T-helper 2 cell treated with Interferon-gamma antibody and Interleukin-4, amounts not matched to agents 100 ng/mL and 5 ng/mL, for 36 hours (primary cell): ENCODE measurements around the gene RPS5. TPM values are rescaled to one million over a fixed set of nuclear protein-coding genes. Genes with fewer than 3 reads are reported as not detected.
"Not testable (repeated sequence)": the region's sequence is repeated elsewhere in the genome, so short reads cannot be mapped to it uniquely, and the experiment has no call there.

Experiments used
- intact Hi-C: fragments of 100-400 bp; cut with micrococcal nuclease; formaldehyde crosslinking; loops from one replicate; pipeline ENCODE4 v1.15.1; 2023
- total RNA-seq: library from RNA; stranded (reverse); gene quantifications from 2 replicates; pipeline ENCODE4 v1.2.3, GENCODE V29; 2022

Gene RPS5
- total RNA-seq, 1 donor from 2014 or later, result 1,063 TPM

DNA sequence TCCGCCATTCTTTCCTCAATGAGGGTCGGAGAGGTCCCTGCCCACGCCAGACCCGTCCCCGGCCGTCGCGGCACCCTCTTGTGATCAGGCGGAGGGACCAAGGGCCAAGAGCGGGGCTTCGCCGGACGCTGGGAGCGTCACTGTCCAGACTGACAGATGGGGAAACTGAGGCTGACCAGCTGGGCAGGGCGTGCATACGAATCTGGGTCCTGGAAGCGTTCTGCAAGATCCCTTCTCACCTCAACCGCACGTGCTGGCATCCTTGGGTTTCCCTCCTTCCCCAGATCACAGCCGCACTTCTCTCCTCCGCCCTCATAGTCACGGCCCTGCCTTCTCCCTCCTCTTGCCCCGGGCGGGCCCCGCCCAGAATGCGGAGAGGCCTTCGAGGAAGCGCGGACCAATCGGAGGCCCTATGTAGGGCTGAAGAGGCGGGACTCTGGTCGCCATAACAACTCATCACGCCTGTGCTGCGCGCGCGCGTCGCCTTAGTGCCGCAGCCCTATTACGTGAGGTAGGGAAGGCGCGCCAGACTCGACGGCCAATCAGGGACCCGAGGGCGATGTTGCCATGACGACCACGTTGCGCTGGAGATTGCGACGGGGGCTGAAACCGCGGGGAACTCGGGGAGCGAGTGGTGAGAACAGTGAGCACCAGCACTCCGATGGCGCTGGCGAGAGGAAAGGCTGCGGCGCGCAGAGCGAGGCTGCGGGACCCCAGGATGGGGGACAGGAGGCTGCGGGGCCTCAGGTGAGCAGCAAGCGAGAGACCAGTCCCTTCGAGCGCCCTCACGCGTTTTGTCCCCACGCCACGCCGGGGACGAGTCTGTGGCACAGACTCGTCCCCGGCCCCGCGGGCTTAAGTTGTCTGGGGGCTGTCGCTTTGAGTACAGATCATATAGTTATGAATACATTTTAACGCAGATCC is 14.1 kb downstream of the RPS5 start:
- intact Hi-C loops, result loop anchor here (1.0 to 2.0 kb wide), 6 partner anchors 14 to 98 kb away; partner anchors contain the start of genes RPS5, ZNF132, ZNF324B and ZNF837

DNA sequence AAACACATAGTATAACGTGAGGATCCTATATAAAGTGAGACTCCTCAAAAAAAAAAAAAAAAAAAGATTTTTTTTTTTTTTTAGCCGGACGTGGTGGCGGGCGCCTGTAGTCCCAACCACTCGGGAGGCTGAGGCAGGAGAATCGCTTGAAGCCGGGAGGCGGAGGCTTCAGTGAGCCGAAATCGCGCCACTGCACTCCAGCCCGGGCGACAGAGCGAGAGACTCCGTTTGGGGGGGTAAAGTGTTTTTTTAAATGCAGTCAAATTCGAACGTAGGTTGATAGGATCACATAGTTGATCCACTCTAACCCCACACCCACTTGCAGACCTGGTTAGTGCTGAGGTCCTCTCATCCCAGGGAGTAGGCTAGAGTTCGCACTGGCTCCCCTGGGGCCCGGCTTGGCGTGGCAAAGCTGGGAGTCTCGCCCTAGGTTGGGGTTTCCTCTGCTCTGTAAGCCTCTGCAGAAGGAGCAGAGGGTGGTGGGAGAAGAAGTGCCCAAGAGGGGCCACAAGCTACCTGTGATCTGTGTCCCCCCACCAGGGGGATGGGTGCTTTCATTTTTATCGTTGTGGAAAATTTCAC is 14.9 kb downstream of the RPS5 start:
- intact Hi-C loops, result loop anchor here (1.0 to 2.0 kb wide), 6 partner anchors 15 to 97 kb away; partner anchors contain the start of genes RPS5, ZNF132, ZNF324B and ZNF837

DNA sequence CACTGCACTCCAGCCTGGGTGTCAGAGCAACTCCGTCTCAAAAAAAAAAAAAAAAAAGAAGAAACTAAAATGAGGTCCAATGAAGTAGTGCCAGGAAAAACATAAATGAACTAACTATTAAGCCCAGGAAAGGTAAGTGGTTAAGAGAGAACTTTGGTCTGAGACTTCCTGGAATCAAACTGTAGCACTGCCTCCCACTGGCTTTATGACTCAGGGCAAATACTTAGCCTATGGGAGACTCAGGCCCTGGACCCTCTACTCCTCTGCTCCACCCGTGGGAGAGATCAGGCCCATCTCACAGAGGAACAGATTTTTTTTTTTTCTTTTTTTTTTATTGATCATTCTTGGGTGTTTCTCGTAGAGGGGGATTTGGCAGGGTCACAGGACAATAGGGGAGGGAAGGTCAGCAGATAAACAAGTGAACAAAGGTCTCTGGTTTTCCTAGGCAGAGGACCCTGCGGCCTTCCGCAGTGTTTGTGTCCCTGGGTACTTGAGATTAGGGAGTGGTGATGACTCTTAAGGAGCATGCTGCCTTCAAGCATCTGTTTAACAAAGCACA is 16.9 kb downstream of the RPS5 start:
- intact Hi-C loops, result not testable (repeated sequence)

DNA sequence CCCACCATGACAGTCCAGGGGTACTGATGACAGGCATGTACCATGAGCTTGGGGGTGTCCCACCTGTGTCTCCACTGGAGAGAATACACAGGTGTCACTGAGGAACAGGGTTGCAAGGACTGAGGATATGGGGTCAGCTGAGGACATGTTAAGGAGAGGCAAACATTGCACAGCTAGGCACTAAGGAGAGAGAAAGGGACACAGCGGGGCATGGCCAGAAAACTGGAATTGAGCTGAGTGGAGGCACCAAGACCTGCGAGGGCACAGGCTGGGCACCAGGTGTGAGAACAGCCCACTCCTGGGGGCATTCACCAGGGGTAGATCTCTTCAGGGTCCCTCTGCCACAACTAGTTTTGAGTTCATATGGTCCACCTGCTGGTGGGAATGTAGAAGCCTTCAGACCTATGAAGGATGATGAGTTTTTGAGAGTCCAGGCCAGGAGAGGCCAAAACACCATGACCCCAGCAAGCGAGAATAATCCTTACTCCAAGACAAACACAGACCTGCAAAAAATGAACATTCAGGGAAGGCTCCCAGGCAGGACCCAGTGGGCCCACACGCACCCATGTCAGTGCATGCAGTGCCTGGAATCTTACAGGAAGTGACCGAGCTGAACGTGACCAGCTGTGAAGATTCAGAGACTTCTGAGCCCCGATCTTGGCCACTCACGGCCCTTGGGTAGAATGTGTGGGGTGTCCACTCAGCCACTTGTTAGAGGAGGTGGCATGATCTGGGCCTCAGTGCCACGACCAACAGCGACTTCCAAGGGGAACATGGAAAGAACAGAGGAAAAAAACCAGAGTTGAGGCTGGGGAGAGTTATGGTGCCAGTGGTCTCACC is 20.0 kb downstream of the RPS5 start:
- intact Hi-C loops, result loop anchor here (5.0 kb wide), 2 partner anchors 80 to 110 kb away; partner anchors contain the start of genes ZBTB45 and ZSCAN22

DNA sequence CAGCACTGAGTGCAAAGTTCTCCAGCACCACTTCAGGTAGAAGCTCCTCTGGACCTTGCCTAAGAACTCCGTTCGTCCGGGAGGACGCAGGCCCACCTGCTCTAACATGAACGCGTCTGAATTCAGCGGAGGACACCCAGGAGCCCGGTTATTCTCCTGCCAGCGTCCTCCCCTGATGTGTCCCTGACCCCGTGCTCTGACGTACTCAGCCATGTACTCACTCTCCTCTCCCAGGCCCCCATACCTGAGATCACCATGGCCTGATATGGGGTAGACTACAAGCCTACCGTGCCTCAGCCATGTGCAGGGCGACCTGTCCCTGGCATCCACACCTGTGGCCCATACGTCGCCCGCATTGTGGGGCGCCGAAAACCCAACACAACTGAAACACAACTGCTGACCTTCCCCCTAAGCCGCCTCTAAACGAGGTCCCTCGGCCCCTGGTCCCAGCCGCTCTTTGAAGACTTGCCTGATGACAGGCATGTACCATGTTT is 20.6 kb downstream of the RPS5 start:
- intact Hi-C loops, result loop anchor here (1.0 to 5.0 kb wide), 9 partner anchors 20 to 225 kb away; partner anchors contain the start of genes RPS5, ZBTB45, ZNF132 and ZNF274

DNA sequence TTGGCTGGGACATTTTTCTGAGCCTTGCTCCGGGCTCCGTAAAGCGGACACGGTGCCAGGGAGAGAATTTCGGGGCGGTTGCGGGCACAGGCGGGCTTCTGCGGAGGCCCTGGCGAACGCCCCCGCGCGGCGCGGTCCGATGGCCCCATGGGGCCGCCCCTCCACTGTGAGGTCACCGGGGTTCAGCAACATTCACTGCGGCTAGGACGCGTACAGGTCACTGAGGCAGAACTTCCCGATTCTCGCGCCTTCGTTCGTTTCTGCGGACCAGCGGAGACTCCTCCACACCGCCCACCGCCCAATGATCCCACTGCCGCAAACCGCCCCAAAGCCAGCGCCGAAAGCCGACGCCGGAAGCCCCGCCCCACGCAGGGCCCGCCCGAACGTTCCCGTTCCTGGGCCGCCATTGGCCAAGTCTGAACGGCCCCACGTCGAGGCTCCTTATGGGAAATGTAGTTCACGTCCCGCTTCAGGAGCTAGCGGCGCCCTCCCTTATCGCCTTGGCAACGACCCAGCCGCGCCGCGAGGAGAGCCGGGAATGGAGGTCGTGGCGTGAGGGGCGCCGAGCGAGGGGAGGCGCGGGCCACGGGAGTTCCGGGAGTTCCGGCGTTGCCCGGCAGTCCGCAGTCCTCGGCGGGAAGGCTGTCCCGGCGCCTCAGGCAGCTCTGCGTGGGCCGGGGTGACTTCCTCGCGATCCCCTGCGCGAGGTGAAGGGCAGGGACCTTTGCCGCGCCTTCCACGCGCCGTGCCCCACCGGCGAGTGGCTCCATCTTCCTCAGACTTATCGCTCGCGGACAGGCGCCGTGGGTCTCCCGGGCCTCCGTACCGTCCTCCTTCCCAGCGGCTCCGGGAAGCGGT is 21.3 kb downstream of the RPS5 start, which contains the start of gene ZNF584:
TSS of gene ZNF584 (plus strand) at position 498 of the 858 bp plus-strand sequence. CDS start 499 bp downstream, outside the sequence.
- intact Hi-C loops, result loop anchor here (1.0 to 5.0 kb wide), 9 partner anchors 21 to 226 kb away; partner anchors contain the start of genes RPS5, ZBTB45, ZNF132 and ZNF274

DNA sequence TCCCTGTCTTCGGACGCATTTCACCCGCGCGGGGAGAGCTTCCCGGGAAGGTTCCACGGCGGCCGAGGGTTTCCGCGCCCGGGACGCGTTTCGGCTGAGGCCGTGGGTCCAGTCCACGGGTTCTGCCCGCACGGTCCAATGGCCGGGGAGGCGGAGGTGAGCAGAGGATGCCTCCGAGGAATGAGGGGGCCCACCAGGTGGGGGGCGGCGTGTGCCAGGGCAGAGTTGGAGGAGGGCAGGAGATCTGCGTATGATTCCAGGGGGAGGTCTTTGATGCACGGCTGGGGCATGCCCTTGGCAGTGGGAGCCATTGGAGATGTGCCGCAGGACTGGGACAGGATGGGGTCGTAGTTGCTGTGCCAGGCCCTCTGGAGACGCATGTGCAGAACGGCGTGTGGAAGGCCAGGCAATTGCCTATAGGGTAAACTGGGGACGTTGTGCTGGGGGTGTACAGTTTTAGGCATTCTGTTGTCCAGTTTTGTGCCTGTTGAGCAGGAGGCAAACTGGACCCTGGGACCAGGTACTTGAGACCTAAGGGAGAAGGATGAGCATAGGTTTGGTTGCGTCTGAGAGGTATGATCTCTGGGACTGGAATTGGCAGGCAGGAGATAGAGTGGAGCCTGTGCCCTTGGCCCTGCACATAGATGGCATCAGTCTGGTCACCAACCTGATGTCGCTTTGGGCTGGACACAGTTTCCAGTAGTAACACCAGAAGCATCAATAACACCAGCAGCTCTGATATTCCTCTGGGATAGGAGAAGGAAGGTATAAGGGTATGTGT is 22.1 kb downstream of the RPS5 start:
- intact Hi-C loops, result loop anchor here (2.0 to 5.0 kb wide), 4 partner anchors 66 to 226 kb away; partner anchors contain the start of genes ZBTB45, ZNF274 and ZSCAN22

DNA sequence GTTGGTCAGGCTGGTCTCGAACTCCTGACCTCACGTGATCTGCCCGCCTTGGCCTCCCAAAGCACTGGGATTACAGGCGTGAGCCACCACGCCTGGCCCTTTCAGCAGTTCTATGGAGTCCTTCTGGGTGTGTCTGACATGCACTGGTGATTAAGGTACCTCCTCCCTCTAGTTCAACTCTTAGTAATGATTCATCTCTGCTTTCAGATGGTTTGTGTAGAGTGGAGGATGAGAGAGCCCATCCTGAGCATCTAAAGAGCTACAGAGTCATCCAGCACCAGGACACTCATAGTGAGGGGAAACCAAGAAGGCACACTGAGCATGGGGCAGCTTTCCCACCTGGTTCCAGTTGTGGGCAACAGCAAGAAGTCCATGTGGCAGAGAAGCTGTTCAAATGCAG is 29.5 kb downstream of the RPS5 start:
- intact Hi-C loops, result no loop called here

DNA sequence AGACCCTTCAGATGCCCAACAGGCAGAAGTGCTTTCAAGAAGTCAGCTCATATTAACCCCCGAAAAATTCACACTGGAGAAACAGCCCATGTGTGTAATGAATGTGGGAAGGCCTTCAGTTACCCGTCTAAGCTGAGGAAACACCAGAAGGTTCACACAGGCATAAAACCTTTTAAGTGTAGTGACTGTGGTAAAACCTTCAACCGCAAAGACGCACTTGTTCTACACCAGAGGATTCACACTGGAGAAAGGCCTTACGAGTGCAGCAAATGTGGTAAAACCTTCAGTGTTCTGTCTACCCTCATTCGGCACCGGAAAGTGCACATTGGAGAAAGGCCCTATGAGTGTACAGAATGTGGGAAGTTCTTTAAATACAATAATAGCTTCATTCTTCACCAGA is 30.0 kb downstream of the RPS5 start:
- intact Hi-C loops, result no loop called here

DNA sequence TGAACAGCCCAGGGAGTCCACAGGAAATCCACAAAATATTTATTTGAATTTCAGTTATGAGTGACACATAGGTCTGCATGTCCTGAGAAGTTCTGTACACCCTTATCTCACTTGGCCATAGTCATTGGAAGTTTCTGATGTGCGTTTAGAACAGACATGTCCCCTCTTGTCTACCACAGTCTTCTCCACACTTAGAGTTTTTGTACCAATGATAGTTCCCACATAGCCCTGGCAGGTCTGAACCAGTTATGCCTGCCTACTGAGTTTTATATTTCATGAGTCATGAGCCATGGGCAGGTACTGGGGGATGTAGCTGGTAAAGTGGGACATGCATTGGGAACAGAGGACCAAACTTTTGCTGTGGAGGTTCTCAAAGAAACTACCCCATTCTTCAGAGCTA is 41.5 kb downstream of the RPS5 start:
- intact Hi-C loops, result no loop called here

DNA sequence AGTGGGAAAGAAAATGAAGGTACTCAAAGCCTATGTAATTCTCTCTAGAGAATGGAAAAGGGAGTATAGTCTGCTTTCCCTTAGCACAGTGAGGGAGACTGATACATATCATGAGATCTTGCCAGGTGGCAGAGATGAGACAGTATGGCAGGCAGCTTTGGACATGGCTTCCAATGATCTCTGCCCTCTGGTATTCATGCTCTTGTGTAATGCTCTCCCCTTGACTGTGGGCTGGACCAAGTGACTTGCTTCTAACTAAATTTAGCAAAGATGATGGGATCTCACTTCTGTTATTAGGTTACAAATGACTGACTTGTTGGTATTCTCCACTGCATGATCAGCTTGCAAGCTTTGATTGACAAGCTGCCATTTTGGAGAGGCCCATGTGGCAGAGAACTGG is 42.7 kb downstream of the RPS5 start:
- intact Hi-C loops, result no loop called here

DNA sequence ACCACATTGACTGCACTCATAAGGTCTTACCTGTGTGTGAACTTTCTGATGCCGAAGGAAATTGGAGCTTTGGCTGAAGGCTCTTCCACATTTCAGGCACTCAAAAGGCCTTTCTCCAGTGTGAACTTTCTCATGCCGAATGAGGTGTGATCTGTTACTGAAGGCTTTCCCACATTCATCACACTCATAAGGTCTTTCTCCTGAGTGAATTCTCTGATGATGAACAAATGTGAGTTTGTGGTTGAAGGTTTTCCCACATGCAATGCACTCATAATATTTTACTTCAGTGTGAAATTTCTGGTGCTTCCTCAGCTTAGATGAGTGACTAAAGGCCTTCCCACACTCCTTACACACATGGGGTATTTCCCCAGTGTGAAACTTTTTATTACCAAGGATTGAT is 47.1 kb downstream of the RPS5 start:
- intact Hi-C loops, result no loop called here

DNA sequence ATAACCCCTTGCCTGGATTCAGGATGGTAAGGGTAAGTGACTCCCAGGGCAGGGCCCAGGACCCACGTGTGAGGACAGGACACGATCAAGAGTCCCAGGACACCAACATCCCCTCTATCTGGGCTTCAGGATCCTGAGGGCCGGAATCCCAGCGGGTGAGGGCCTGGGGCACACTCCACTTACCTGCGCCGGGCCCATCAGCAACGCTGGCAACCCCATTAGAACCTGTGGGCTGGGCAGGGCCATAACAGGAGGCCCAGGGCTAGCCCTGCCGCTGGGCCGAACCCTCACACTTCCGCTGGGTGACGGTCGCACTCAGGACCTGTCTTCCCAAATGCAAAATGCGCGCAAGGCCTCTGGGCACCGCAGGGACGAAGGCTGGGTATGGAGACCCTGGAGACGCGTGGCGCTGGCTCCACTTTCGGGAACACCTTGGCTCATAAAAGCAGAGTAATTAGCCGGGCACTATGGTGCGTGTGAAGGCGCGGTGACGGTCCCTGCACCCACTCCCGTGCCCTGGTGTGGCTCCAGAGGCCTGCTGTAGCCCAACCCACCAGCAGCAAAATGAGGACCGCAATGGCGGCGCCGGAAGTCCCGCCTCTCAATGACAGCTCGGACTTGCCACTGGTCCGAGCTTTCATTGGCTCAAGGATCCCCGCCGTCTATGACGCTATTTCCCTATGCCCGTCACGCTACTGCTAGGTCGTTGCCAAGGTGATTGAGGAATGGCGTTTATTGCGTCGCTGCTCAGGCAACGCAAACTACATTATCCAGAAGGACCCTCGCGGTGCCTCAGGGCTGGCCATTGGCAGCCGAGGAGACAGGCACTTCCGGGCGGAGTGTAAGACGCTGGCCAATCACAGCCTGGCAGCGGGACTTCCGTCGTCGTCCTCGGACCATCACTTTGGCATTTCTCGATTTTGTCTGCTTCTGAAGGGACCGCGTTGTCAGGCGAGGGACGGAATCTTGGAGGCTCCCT is 52.8 kb downstream of the RPS5 start, which contains the start of gene ZNF132:
TSS of gene ZNF132 (minus strand) at position 578 of the 979 bp plus-strand sequence. CDS start at position 246, 332 bp downstream.
- intact Hi-C loops, result loop anchor here (1.0 to 2.0 kb wide), 11 partner anchors 11 to 257 kb away; partner anchors contain the start of genes ERVK3-1, MZF1, RPS5 and ZNF274

DNA sequence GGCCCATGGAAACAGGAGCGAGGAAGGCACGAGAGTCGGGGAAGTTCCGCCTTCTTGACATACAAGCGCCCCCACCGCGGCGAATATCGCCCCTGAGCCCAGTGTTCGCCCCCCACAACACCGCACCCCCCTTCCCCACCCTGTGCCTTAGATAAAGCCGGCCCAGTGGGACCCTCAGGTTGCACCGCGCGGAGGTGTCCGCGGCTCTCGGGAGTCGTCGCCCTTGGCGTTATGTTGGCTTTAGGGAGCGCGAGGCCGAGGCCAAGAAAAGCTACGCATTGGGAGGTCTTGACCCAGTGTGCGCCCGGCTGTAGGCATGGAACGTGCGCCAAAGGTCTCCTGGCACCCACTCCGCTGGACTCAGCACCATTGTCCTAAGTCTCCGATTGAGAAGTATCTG is 53.5 kb downstream of the RPS5 start:
- intact Hi-C loops, result loop anchor here (1.0 to 2.0 kb wide), 11 partner anchors 11 to 257 kb away; partner anchors contain the start of genes ERVK3-1, MZF1, RPS5 and ZNF274

DNA sequence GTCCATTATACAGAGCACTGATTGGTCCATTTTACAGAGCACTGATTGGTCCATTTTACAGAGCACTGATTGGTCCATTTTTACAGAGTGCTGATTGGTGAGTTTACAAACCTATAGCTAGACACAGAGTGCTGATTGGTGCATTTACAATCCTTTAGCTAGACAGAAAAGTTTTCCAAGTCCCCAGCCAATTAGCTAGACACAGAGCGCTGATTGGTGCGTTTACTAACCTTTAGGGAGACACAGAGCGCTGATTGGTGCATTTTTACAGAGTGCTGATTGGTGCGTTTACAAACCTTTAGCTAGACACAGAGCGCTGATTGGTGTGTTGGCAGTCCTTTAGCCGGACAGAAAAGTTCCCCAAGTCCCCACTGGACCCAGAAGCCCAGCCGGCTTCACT is 55.9 kb downstream of the RPS5 start:
- intact Hi-C loops, result not testable (repeated sequence)
